Measurements from ENCODE around the gene CAPS2. TPM values are rescaled to one million over a fixed set of nuclear protein-coding genes. Genes with fewer than 3 reads are reported as not detected.
"Not testable (repeated sequence)": the region's sequence is repeated elsewhere in the genome, so short reads cannot be mapped to it uniquely, and the experiment has no call there.

Gene CAPS2
- 1.0 TPM for polyA plus RNA-seq (2012; ENCODE audit: insufficient read depth, insufficient read length)

DNA sequence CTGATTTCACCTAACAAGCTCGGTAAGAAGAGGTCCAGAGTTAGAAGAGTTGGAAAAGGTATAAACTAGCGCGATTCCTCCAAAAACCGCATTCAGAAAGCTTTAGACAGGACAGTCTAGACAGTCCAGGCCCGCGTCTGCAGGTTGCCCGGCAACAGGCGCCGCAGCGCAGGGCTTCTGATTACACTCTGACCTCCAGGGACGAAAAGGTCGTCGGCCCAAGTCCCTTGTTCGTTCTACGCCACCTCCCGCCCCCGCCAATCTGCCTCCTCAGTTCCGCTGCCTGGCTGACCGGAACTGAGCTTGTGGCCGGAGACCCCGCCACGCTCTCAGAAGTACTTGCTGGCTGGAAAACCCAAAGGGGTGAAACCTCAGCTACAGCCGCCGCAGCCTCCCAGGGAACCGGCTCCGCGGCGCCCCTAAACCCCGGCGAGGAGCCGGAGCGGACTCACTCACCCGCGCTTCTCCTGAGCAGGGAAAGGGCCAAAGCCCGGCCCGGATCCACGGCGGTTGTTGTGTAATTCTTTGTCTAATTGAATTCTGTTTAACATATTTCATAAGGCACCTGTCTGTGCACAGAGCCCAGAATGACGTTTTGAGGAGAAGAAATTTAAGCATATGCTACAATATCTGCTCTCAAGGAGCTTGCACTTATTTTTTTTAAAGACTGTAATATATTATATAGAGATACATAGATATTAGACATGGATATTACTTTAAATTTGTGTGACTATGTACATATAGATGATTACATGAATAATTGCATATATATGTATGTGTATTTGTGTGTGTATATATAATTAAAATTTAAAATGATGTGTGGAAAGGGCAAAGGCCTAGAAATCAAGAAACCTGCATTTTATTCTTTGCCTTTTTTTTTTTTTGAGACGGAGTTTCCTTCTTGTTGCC is at the start of gene CAPS2:
Gene CAPS2 (minus strand): TSS at position 407 of the 909 bp plus-strand sequence. CDS start 3,826 bp downstream, outside the sequence.
- peak; percentile 65 for DNase-seq (ENCODE audit: low read depth, low spot score)

GRCh38 chr12:75378354-75378753 is 48.2 kb upstream of the CAPS2 start:
- H3K4me3 ChIP-seq (ENCODE audit: low read length), result no peak overlapping the region
- DNase-seq (ENCODE audit: low read depth, low spot score), result no peak

More for the DNA sequence above, at the start of gene CAPS2:
- peak within 1 kb of the TSS; percentile 61 for H3K4me3 ChIP-seq (ENCODE audit: low read length)

DNA sequence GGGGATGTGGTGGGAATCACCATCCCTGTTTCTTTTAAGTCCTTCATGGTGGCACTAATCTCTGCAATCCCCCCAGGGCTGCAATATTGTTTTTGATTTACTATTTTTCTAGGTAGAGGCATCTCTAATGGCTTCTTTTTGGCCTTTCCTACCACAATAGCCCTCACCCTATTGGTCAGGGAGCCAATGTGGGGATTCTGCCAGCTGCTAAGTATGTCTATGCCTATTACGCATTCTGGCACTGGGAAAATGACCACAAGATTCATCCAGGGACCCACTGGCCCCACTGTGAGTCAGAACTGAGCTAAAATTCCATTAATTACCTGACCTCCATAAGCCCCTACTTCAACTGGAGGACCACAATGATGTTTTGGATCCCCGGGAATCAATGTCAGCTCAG is 44.8 kb upstream of the CAPS2 start:
- DNase-seq (ENCODE audit: low read depth, low spot score), result no peak
- no peak overlapping the region for H3K4me3 ChIP-seq (ENCODE audit: low read length)

DNA sequence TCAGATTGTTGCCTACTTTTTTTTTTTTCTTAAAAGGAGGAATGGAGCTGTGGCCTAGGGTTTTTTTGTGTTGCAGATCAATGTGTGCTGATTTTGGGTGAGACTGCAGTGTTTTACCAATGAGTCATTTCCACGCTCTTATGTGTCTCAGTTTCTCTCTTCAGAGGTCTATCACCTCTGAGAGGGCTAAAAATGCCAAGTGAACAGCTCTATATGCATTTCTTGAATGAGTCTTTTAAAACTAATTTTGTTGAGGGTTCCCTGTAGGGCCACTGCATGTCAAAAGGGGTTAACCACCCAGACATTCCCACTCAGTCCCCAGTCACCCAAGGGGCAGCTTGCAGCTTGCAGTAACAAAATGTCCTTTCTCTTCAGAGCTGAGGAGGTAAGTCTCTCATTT is 36.5 kb upstream of the CAPS2 start:
- DNase-seq (ENCODE audit: low read depth, low spot score), result no peak
- H3K4me3 ChIP-seq (ENCODE audit: low read length), result no peak overlapping the region

DNA sequence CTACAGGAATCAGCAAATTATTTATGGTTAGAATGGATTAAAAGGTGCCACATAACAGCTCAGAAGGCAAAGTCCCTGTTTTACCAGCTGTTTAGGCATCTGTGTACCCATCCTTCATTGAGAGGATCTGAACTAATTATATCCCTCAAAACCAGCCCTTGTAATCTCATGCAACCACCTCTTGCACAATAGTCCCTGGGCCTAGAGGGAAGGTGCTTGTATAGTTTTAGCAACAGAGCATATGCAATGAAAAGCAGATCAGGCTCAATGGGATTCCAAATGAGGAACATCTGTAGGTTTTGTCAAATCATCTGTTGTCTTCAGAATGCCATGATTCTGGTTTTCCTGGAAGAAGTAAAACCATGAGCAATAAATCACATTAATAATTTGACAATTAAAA is 34.8 kb upstream of the CAPS2 start:
- DNase-seq (ENCODE audit: low read depth, low spot score), result no peak
- H3K4me3 ChIP-seq (ENCODE audit: low read length), result no peak overlapping the region

DNA sequence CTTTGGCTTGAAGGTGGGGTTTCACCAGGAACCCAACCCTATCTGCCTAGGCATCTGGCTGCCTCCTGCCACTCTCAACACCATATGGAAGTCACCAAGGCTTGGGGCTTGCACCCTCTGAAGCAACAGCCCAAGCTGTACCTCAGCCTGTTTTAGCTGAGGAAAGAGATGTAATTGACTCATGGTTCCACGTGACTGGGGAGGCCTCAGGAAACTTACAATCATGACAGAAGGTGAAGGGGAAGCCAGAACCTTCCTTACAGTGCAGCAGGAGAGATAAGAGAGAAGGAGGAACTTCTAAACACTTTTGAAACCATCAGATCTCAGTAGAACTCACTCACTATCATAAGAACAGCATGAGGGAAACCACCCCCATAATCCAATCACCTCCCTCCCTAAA is 31.3 kb upstream of the CAPS2 start:
- DNase-seq (ENCODE audit: low read depth, low spot score), result no peak
- no peak overlapping the region for H3K4me3 ChIP-seq (ENCODE audit: low read length)

- DNase-seq (ENCODE audit: low read depth, low spot score), result no peak
- no peak overlapping the region for H3K4me3 ChIP-seq (ENCODE audit: low read length)
Observed at GRCh38 chr12:75360920-75361319, 30.8 kb upstream of the CAPS2 start.

DNA sequence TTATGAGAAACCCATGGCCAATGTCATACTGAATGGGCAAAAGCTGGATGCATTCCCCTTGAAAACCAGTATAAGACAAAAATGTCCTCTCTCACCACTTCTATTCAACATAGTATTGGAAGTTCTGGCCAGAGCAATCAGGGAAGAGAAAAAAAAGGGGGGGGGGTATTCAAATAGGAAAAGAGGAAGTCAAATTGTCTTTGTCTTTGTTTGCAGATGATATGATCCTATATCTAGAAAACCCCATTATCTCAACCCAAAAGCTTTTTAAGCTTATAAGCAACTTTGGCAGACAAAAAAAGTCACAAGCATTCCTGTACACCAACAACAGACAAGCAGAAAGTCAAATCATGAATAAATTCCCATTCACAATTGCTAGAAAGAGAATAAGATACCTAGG is 23.9 kb upstream of the CAPS2 start:
- DNase-seq (ENCODE audit: low read depth, low spot score), result no peak
- H3K4me3 ChIP-seq (ENCODE audit: low read length), result no peak overlapping the region

DNA sequence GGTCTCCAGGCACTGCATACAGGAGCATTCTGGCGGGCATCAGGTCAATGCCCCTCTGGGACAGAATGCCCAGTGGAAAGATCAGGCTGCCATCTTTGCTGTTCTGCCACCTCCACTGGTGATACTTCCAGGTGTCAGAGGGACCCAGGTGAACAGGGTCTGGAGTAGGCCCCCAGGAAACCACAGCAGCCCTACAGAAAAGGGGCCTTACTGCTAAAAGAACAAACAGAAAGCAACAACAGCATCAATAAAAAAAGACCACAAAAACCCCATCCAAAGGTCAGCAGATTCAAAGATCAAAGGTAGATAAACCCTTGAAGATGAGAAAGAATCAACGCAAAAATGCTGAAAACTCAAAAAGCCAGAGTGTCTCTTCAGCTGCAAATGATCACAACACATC is 20.3 kb upstream of the CAPS2 start:
- no peak overlapping the region for H3K4me3 ChIP-seq (ENCODE audit: low read length)
- DNase-seq (ENCODE audit: low read depth, low spot score), result peak; percentile 60

DNA sequence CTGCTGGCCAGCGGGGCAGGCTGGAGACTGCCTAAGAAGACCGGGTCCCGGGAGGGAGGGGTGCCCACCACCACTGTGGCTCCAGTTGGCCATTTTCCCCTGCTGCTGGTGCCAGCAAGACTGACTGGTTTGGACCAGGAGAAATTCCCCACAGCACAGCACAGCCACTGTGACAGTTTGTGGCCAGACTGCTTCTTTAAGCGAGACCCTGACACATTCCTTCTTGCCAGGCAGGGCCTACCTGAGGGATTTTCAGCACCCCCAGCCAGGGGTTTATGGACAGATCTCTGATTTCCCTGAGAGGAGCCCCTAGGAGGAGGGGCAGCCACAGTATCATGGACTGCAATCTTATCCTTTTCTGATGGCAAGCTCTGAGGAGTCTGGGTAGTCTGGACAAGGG is 19.8 kb upstream of the CAPS2 start:
- H3K4me3 ChIP-seq (ENCODE audit: low read length), result no peak overlapping the region
- DNase-seq (ENCODE audit: low read depth, low spot score), result no peak

DNA sequence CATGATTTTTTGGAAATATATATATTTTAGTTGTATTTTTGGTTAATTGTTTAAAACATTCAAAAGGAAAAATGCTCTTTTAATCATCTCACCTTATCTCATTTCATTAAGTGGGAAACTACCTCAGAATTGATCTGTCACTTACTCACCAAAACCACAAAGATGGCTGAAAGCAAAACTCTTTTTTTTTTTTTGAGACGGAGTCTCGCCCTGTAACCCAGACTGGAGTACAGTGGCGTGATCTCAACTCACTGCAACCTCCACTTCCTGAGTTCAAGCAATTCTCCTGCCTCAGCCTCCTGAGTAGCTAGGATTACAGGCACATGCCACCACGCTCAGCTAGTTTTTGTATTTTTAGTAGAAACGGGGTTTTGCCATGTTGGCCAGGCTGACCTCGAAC is 16.1 kb upstream of the CAPS2 start:
- not testable (repeated sequence) for H3K4me3 ChIP-seq (ENCODE audit: low read length)
- peak; percentile 16 for DNase-seq (ENCODE audit: low read depth, low spot score)

GRCh38 chr12:75345531-75345930 is 15.4 kb upstream of the CAPS2 start:
- H3K4me3 ChIP-seq (ENCODE audit: low read length), result no peak overlapping the region

DNA sequence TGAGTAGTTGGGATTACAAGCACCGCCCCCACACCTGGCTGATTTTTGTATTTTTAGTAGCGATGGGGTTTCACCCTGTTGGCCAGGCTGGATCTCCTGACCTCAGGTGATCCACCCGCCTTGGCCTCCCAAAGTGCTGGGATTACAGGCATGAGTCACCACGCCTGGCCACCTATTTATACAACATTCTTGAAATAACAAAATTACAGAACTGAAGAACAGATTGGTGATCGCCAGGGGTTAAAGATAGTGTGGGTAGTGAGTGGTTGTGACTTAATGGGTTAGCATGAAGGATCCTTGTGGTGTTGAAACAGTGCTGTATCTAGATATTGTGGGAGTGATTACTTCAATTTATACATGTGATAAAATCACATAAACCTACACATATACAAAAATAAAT is 11.7 kb upstream of the CAPS2 start:
- no peak overlapping the region for H3K4me3 ChIP-seq (ENCODE audit: low read length)
- no peak for DNase-seq (ENCODE audit: low read depth, low spot score)

More at GRCh38 chr12:75345531-75345930, 15.4 kb upstream of the CAPS2 start:
- DNase-seq (ENCODE audit: low read depth, low spot score), result no peak

- no peak overlapping the region for H3K4me3 ChIP-seq (ENCODE audit: low read length)
- DNase-seq (ENCODE audit: low read depth, low spot score), result no peak
Observed at GRCh38 chr12:75337905-75338304, 7.8 kb upstream of the CAPS2 start.

GRCh38 chr12:75334384-75335030 is 4.4 kb upstream of the CAPS2 start, which contains the start of gene GLIPR1L1:
Gene GLIPR1L1 (plus strand): TSS chr12:75334670. CDS start chr12:75334729, 59 bp downstream.
- DNase-seq (ENCODE audit: low read depth, low spot score), result peak; percentile 78
- H3K4me3 ChIP-seq (ENCODE audit: low read length), result no peak within 1 kb of the TSS

- no peak overlapping the region for H3K4me3 ChIP-seq (ENCODE audit: low read length)
- DNase-seq (ENCODE audit: low read depth, low spot score), result no peak
Observed at GRCh38 chr12:75327642-75328041, 2.5 kb downstream of the CAPS2 start.

GRCh38 chr12:75323663-75324062 is 6.5 kb downstream of the CAPS2 start:
- no peak for DNase-seq (ENCODE audit: low read depth, low spot score)
- no peak overlapping the region for H3K4me3 ChIP-seq (ENCODE audit: low read length)

GRCh38 chr12:75322464-75322863 is 7.7 kb downstream of the CAPS2 start:
- H3K4me3 ChIP-seq (ENCODE audit: low read length), result no peak overlapping the region
- no peak for DNase-seq (ENCODE audit: low read depth, low spot score)

DNA sequence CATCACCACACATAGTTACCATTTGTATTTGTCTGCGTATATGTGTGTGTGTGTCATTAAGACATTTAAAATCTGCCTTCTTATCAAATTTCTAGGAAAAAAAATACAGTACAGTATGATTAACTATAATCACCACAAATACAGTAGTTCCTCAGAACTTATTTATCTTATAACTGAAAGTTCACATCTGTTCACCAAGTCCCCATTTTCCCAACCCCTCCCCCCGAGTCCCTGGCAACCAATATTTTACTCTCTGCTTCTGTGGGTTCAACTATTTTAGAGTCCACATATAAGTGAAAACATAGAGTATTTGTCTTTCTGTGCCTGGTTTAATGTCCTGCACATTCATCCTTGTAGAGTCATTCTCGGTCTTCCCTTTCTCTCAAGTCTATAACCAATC is 12.3 kb downstream of the CAPS2 start:
- no peak overlapping the region for H3K4me3 ChIP-seq (ENCODE audit: low read length)
- DNase-seq (ENCODE audit: low read depth, low spot score), result no peak

GRCh38 chr12:75315518-75315917 is 14.6 kb downstream of the CAPS2 start:
- H3K4me3 ChIP-seq (ENCODE audit: low read length), result no peak overlapping the region
- no peak for DNase-seq (ENCODE audit: low read depth, low spot score)
